H1 (cell line): ENCODE data around the gene FFAR2. TPM values are rescaled to one million over a fixed set of nuclear protein-coding genes. Genes with fewer than 3 reads are reported as not detected.

Experiments
- CBX8 ChIP-seq: fragments of 300-800, 300-1000 bp; sonication (generic); IDR thresholded peaks from 2 replicates; pipeline ENCODE4 v1.7.1; 2016; ENCODE audit warnings: low read depth, low read length, borderline replicate concordance
- CREB1 ChIP-seq: IDR thresholded peaks from 2 replicates; pipeline ENCODE4 v1.6.1; 2012; ENCODE audit warnings: inconsistent platforms
- FOSL1 ChIP-seq: IDR thresholded peaks from 2 replicates; pipeline ENCODE4 v1.6.1; 2011; ENCODE audit warnings: mild to moderate bottlenecking, low read depth, low read length, moderate library complexity; ENCODE audit not compliant: insufficient read depth
- KDM1A ChIP-seq: fragments of 200-600, 300-600 bp; sonication (generic); IDR thresholded peaks from 2 replicates; pipeline ENCODE4 v1.7.1; 2016; ENCODE audit warnings: mild to moderate bottlenecking, low read length, borderline replicate concordance
- PHF8 ChIP-seq: fragments of 200-600 bp; sonication (generic); conservative IDR thresholded peaks from 2 replicates; pipeline ENCODE4 v1.7.1; 2012; ENCODE audit warnings: low read depth, mild to moderate bottlenecking, inconsistent platforms, low read length, moderate library complexity
- RBBP5 ChIP-seq: IDR thresholded peaks from 2 replicates; pipeline ENCODE4 v1.7.1; 2012; ENCODE audit warnings: low read depth, mild to moderate bottlenecking, inconsistent platforms, low read length, moderate library complexity, borderline replicate concordance
- SP1 ChIP-seq: IDR thresholded peaks from 2 replicates; pipeline ENCODE4 v1.6.1; 2011; ENCODE audit warnings: low read depth, low read length
- YY1 ChIP-seq: IDR thresholded peaks from 2 replicates; pipeline ENCODE4 v1.6.1; 2011; ENCODE audit warnings: low read depth, mild to moderate bottlenecking, low read length
- polyA plus RNA-seq, 7 experiments: library from polyadenylated mRNA; depleted of rRNA in 3 of 7; stranded (reverse) in 5 of 7; unstranded in 2 of 7; fragments of >200 nt in 5 of 7; fragments of 200-250 nt in 2 of 7; gene quantifications; 1 replicate in 5 of 7; 2 replicates in 1 of 7; 4 replicates in 1 of 7; pipeline versions ENCODE4 v1.2.1 to v1.2.3, GENCODE V29; 2011 to 2013; ENCODE audit warnings: missing spikeins in 2 of 7, mixed read lengths in 2 of 7
- total RNA-seq: library from RNA; stranded (reverse); fragmentation: NEBNext Ultra II Directional; extraction: Animal tissue kit (Norgen Biotek cat#: 25700); gene quantifications from 2 replicates; pipeline ENCODE4 v1.2.1, GENCODE V29; 2021
- TF ChIP-seq, protein P1 (sequence below): fragments of 300-600 bp; sonication (generic); IDR thresholded peaks from 2 replicates; pipeline ENCODE4 v1.7.1; 2012; ENCODE audit warnings: low read length, moderate library complexity, mild to moderate bottlenecking, inconsistent platforms; ENCODE audit not compliant: insufficient replicate concordance
- TF ChIP-seq, protein P2 (sequence below): IDR thresholded peaks from 2 replicates; pipeline ENCODE4 v1.6.1; 2012; ENCODE audit warnings: inconsistent platforms

Gene FFAR2
- total and polyA plus RNA-seq, 2 of the 8 experiments (the other 6 are each of a cell fraction or from before 2014, with no cell fraction given) = not detected

DNA sequence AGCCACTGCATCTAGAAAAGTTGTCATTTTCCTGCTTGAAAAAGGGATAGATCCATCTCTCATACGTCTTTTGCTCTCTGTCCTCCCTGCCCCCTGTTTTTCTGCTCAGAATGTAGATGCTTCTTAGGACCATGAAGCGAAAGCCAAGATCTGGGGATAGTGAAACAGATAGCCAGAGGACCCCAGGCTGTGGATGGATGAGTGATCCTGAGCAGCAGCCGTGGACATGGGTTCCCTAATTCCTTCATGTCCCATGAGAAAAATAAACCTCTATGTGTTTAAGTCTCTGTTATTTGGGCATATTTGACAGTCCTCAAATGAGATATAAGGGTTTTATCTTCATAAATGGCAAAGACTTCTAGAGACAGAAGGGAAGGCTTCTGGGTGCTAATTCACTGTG, 12.2 kb upstream of the FFAR2 start (continued):
- TF ChIP-seq, protein P1, sequence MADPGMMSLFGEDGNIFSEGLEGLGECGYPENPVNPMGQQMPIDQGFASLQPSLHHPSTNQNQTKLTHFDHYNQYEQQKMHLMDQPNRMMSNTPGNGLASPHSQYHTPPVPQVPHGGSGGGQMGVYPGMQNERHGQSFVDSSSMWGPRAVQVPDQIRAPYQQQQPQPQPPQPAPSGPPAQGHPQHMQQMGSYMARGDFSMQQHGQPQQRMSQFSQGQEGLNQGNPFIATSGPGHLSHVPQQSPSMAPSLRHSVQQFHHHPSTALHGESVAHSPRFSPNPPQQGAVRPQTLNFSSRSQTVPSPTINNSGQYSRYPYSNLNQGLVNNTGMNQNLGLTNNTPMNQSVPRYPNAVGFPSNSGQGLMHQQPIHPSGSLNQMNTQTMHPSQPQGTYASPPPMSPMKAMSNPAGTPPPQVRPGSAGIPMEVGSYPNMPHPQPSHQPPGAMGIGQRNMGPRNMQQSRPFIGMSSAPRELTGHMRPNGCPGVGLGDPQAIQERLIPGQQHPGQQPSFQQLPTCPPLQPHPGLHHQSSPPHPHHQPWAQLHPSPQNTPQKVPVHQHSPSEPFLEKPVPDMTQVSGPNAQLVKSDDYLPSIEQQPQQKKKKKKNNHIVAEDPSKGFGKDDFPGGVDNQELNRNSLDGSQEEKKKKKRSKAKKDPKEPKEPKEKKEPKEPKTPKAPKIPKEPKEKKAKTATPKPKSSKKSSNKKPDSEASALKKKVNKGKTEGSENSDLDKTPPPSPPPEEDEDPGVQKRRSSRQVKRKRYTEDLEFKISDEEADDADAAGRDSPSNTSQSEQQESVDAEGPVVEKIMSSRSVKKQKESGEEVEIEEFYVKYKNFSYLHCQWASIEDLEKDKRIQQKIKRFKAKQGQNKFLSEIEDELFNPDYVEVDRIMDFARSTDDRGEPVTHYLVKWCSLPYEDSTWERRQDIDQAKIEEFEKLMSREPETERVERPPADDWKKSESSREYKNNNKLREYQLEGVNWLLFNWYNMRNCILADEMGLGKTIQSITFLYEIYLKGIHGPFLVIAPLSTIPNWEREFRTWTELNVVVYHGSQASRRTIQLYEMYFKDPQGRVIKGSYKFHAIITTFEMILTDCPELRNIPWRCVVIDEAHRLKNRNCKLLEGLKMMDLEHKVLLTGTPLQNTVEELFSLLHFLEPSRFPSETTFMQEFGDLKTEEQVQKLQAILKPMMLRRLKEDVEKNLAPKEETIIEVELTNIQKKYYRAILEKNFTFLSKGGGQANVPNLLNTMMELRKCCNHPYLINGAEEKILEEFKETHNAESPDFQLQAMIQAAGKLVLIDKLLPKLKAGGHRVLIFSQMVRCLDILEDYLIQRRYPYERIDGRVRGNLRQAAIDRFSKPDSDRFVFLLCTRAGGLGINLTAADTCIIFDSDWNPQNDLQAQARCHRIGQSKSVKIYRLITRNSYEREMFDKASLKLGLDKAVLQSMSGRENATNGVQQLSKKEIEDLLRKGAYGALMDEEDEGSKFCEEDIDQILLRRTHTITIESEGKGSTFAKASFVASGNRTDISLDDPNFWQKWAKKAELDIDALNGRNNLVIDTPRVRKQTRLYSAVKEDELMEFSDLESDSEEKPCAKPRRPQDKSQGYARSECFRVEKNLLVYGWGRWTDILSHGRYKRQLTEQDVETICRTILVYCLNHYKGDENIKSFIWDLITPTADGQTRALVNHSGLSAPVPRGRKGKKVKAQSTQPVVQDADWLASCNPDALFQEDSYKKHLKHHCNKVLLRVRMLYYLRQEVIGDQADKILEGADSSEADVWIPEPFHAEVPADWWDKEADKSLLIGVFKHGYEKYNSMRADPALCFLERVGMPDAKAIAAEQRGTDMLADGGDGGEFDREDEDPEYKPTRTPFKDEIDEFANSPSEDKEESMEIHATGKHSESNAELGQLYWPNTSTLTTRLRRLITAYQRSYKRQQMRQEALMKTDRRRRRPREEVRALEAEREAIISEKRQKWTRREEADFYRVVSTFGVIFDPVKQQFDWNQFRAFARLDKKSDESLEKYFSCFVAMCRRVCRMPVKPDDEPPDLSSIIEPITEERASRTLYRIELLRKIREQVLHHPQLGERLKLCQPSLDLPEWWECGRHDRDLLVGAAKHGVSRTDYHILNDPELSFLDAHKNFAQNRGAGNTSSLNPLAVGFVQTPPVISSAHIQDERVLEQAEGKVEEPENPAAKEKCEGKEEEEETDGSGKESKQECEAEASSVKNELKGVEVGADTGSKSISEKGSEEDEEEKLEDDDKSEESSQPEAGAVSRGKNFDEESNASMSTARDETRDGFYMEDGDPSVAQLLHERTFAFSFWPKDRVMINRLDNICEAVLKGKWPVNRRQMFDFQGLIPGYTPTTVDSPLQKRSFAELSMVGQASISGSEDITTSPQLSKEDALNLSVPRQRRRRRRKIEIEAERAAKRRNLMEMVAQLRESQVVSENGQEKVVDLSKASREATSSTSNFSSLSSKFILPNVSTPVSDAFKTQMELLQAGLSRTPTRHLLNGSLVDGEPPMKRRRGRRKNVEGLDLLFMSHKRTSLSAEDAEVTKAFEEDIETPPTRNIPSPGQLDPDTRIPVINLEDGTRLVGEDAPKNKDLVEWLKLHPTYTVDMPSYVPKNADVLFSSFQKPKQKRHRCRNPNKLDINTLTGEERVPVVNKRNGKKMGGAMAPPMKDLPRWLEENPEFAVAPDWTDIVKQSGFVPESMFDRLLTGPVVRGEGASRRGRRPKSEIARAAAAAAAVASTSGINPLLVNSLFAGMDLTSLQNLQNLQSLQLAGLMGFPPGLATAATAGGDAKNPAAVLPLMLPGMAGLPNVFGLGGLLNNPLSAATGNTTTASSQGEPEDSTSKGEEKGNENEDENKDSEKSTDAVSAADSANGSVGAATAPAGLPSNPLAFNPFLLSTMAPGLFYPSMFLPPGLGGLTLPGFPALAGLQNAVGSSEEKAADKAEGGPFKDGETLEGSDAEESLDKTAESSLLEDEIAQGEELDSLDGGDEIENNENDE = no peak
- TF ChIP-seq CBX8 (no peak), CREB1 (no peak), SP1 (no peak), PHF8 (no peak), KDM1A (no peak), RBBP5 (no peak), FOSL1 (no peak), YY1 (no peak)
- TF ChIP-seq, protein P2, sequence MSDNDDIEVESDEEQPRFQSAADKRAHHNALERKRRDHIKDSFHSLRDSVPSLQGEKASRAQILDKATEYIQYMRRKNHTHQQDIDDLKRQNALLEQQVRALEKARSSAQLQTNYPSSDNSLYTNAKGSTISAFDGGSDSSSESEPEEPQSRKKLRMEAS = no peak
